ENCODE measurements around the gene JADE3.

DNA sequence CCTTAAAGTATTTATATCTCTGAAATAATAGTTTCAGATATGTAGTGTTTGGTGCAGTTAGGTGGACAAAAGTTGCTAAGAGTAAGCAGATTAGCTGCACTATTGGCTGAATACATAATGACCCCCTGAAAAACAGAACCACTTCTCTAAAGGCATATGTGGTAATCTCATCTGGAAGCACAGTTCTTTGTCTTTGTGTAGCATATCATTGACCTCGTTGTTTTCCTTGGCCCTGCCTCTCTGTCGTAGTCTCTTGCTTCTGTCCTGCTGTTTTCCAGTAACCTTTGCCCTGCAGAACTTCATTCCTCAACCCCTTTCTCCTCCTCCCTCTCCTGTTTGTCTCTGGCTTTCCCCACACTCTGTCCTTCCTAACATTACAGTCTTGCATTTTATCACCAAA, 41.4 kb downstream of the JADE3 start:
- TF ChIP-seq CEBPB (IDR thresholded peaks at IDR 0.05; ENCODE audit: low read depth) (no peak), CBX3 (IDR thresholded peaks at IDR 0.05; ENCODE audit: low read depth) (no peak), EGR1 (IDR thresholded peaks at IDR 0.05; ENCODE audit: low read depth) (no peak), CTCF (IDR thresholded peaks at IDR 0.05 in 2 of 3, conservative IDR thresholded peaks at IDR 0.05 in 1 of 3; ENCODE audit: borderline replicate concordance in 1 of 3, insufficient read depth in 1 of 3, low read depth in 2 of 3, low read length in 2 of 3) (no peak), POLR2AphosphoS5 (IDR thresholded peaks at IDR 0.05; ENCODE audit: low read depth, low read length) (no peak), MAX (IDR thresholded peaks at IDR 0.05) (no peak), EZH2phosphoT487 (IDR thresholded peaks at IDR 0.05; ENCODE audit: borderline replicate concordance) (no peak), TCF7L2 (IDR thresholded peaks at IDR 0.05; ENCODE audit: borderline replicate concordance, extremely low read depth, insufficient read depth, insufficient read length) (no peak), EZH2 (IDR thresholded peaks at IDR 0.05) (no peak)

All from HCT116 (cell line).